T-helper 17 cell (primary cell): Measurements from ENCODE around the gene RDH13. TPM values are rescaled to one million over a fixed set of nuclear protein-coding genes. Genes with fewer than 3 reads are reported as not detected.
A peak's percentile ranks its signal among the peaks of the same experiment; 100 is the strongest.
"Not testable (repeated sequence)": the region's sequence is repeated elsewhere in the genome, so short reads cannot be mapped to it uniquely, and the experiment has no call there.

ENCODE experiments used
- ATAC-seq: fragments of 150-1000 bp; cut with Tn5 transposase; 2 replicates; pipeline ENCODE4 v1.10.0; 2021; ENCODE audit warnings: mild to moderate bottlenecking, moderate library complexity
- DNase-seq, 3 donors: peaks; one replicate each; pipeline versions ENCODE4 v3.0.0 to v3.0.0-alpha.2; 2020 to 2021
- H3K9me3 ChIP-seq: one replicate; pipeline ENCODE4 v1.7.0; 2013; ENCODE audit warnings: low read length, mild to moderate bottlenecking; ENCODE audit not compliant: control insufficient read depth, poor library complexity, severe bottlenecking
- H3K27ac Mint-ChIP-seq: one replicate; pipeline ENCODE4 v1.8.0; 2022; ENCODE audit warnings: mild to moderate bottlenecking, moderate library complexity, mixed read lengths
- H3K27me3 Mint-ChIP-seq: one replicate; pipeline ENCODE4 v1.8.0; 2022; ENCODE audit warnings: mixed read lengths
- H3K36me3 Mint-ChIP-seq: one replicate; pipeline ENCODE4 v1.8.0; 2022; ENCODE audit warnings: low read depth, mixed read lengths
- H3K4me1 Mint-ChIP-seq: one replicate; pipeline ENCODE4 v1.8.0; 2022; ENCODE audit warnings: mild to moderate bottlenecking, mixed read lengths
- H3K4me3 Mint-ChIP-seq: one replicate; pipeline ENCODE4 v1.8.0; 2022; ENCODE audit warnings: mild to moderate bottlenecking, moderate library complexity, mixed read lengths
- total RNA-seq, 4 donors: library from RNA in 2 of 4; stranded (reverse) in 2 of 4; gene quantifications; one replicate each; pipeline ENCODE4 v1.2.3 and lab custom pipeline; 2022 to 2026

RDH13 gene
- total RNA-seq, 2 donors from 2014 or later, result 11.3 to 12.9 TPM

GRCh38 chr19:55060287-55060686 is 2.7 kb downstream of the RDH13 start:
- ATAC-seq, DNase-seq, H3K27me3 Mint-ChIP-seq, H3K4me3 Mint-ChIP-seq, H3K36me3 Mint-ChIP-seq, H3K9me3 ChIP-seq: not testable (repeated sequence)
- Mint-ChIP-seq H3K27ac (peak overlapping the region; percentile 56), H3K4me1 (peaks cover 12% of the 10 kb centered on the region)

- Mint-ChIP-seq H3K4me1 (peaks cover 12% of the 10 kb centered on the region), H3K4me3 (no peak overlapping the region), H3K36me3 (peaks cover 8% of the 10 kb centered on the region), H3K27me3 (no peaks in the 10 kb centered on the region), H3K27ac (no peak overlapping the region)
- DNase-seq (no peak), ATAC-seq (no peak)
- no peaks in the 10 kb centered on the region for H3K9me3 ChIP-seq
Observed at GRCh38 chr19:55058781-55059610, 4.0 kb downstream of the RDH13 start.

GRCh38 chr19:55056827-55057226 is 6.1 kb downstream of the RDH13 start:
- peaks cover 8% of the 10 kb centered on the region for H3K36me3 Mint-ChIP-seq
- H3K4me1 Mint-ChIP-seq, result peaks cover 8% of the 10 kb centered on the region
- H3K4me3 Mint-ChIP-seq, result no peak overlapping the region
- DNase-seq (no peak), ATAC-seq (no peak)
- no peaks in the 10 kb centered on the region for H3K27me3 Mint-ChIP-seq
- H3K9me3 ChIP-seq, result no peaks in the 10 kb centered on the region
- H3K27ac Mint-ChIP-seq, result no peak overlapping the region

- Mint-ChIP-seq H3K27ac (no peak overlapping the region), H3K4me1 (peaks cover 2% of the 10 kb centered on the region), H3K27me3 (no peaks in the 10 kb centered on the region), H3K36me3 (peaks cover 8% of the 10 kb centered on the region), H3K4me3 (no peak overlapping the region)
- DNase-seq, result no peak
- no peak for ATAC-seq
- H3K9me3 ChIP-seq, result no peaks in the 10 kb centered on the region
Observed at GRCh38 chr19:55053735-55054134, 9.2 kb downstream of the RDH13 start.

GRCh38 chr19:55050749-55051532 is 12.0 kb downstream of the RDH13 start:
- DNase-seq (no peak), ATAC-seq (no peak)
- Mint-ChIP-seq H3K4me3 (no peak overlapping the region), H3K27me3 (no peaks in the 10 kb centered on the region), H3K27ac (peak overlapping the region; percentile 14), H3K36me3 (no peaks in the 10 kb centered on the region), H3K4me1 (no peaks in the 10 kb centered on the region)
- H3K9me3 ChIP-seq, result no peaks in the 10 kb centered on the region

- DNase-seq (no peak), ATAC-seq (no peak)
- no peaks in the 10 kb centered on the region for H3K9me3 ChIP-seq
- no peaks in the 10 kb centered on the region for H3K27me3 Mint-ChIP-seq
- no peaks in the 10 kb centered on the region for H3K36me3 Mint-ChIP-seq
- H3K4me1 Mint-ChIP-seq, result no peaks in the 10 kb centered on the region
- no peak overlapping the region for H3K27ac Mint-ChIP-seq
- H3K4me3 Mint-ChIP-seq, result peak overlapping the region; percentile 33
Observed at GRCh38 chr19:55048446-55048845, 14.5 kb downstream of the RDH13 start.

GRCh38 chr19:55047951-55048350 is 15.0 kb downstream of the RDH13 start:
- no peaks in the 10 kb centered on the region for H3K27me3 Mint-ChIP-seq
- no peak for DNase-seq
- no peaks in the 10 kb centered on the region for H3K9me3 ChIP-seq
- no peaks in the 10 kb centered on the region for H3K4me1 Mint-ChIP-seq
- H3K4me3 Mint-ChIP-seq, result no peak overlapping the region
- ATAC-seq, result no peak
- H3K27ac Mint-ChIP-seq, result no peak overlapping the region
- H3K36me3 Mint-ChIP-seq, result no peaks in the 10 kb centered on the region

- H3K27ac Mint-ChIP-seq, result peak overlapping the region; percentile 39
- DNase-seq (no peak), ATAC-seq (no peak)
- H3K36me3 Mint-ChIP-seq, result no peaks in the 10 kb centered on the region
- H3K27me3 Mint-ChIP-seq, result no peaks in the 10 kb centered on the region
- no peak overlapping the region for H3K4me3 Mint-ChIP-seq
- no peaks in the 10 kb centered on the region for H3K9me3 ChIP-seq
- peaks cover 8% of the 10 kb centered on the region for H3K4me1 Mint-ChIP-seq
Observed at GRCh38 chr19:55046975-55047622, 15.8 kb downstream of the RDH13 start.

GRCh38 chr19:55044771-55045716 is 17.9 kb downstream of the RDH13 start:
- no peak overlapping the region for H3K27ac Mint-ChIP-seq
- no peaks in the 10 kb centered on the region for H3K27me3 Mint-ChIP-seq
- no peaks in the 10 kb centered on the region for H3K36me3 Mint-ChIP-seq

GRCh38 chr19:55044286-55044685 is 18.7 kb downstream of the RDH13 start:
- Mint-ChIP-seq H3K27ac (no peak overlapping the region), H3K4me3 (no peak overlapping the region), H3K36me3 (no peaks in the 10 kb centered on the region), H3K27me3 (no peaks in the 10 kb centered on the region), H3K4me1 (peaks cover 15% of the 10 kb centered on the region)
- no peaks in the 10 kb centered on the region for H3K9me3 ChIP-seq
- DNase-seq (no peak), ATAC-seq (no peak)

More at GRCh38 chr19:55044771-55045716, 17.9 kb downstream of the RDH13 start:
- ATAC-seq, result no peak
- DNase-seq, result no peak
- H3K9me3 ChIP-seq, result no peaks in the 10 kb centered on the region
- H3K4me1 Mint-ChIP-seq, result peaks cover 15% of the 10 kb centered on the region
- peak overlapping the region; percentile 52 for H3K4me3 Mint-ChIP-seq

GRCh38 chr19:55042688-55043087 is 20.3 kb downstream of the RDH13 start:
- Mint-ChIP-seq H3K4me1 (peaks cover 15% of the 10 kb centered on the region), H3K4me3 (peak overlapping the region; percentile 68), H3K27ac (peak overlapping the region; percentile 59), H3K36me3 (no peaks in the 10 kb centered on the region), H3K27me3 (no peaks in the 10 kb centered on the region)
- DNase-seq (no peak), ATAC-seq (no peak)
- H3K9me3 ChIP-seq, result no peaks in the 10 kb centered on the region

- no peaks in the 10 kb centered on the region for H3K36me3 Mint-ChIP-seq
- H3K9me3 ChIP-seq, result no peaks in the 10 kb centered on the region
- ATAC-seq (no peak), DNase-seq (no peak)
- peak overlapping the region; percentile 74 for H3K4me3 Mint-ChIP-seq
- H3K4me1 Mint-ChIP-seq, result peaks cover 15% of the 10 kb centered on the region
- H3K27me3 Mint-ChIP-seq, result no peaks in the 10 kb centered on the region
- peak overlapping the region; percentile 59 for H3K27ac Mint-ChIP-seq
Observed at GRCh38 chr19:55042344-55042678, 20.6 kb downstream of the RDH13 start.
